K562 (cell line): ENCODE results near the gene EPHA10. TPM values are rescaled to one million over a fixed set of nuclear protein-coding genes. Genes with fewer than 3 reads are reported as not detected.
A peak's percentile ranks its signal among the peaks of the same experiment; 100 is the strongest.

Source experiments
- ATAC-seq: fragments of 200-7000 bp; cut with Tn5 transposase; 3 replicates; pipeline ENCODE4 v1.9.1; 2020; ENCODE audit warnings: moderate library complexity
- BruUV-seq: library from RNA; stranded (reverse); fragments of 400-500 nt; replicated peaks from 2 replicates; lab custom pipeline; 2021; lab: Mats Ljungman, UMichigan
- CTCF ChIA-PET: fragments of 300-600 bp; formaldehyde crosslinking; extraction: SDS; loops from one replicate; lab custom pipeline; 2021; ENCODE audit warnings: low intra/inter-chr PET ratio; lab: Yijun Ruan, JAX
- POLR2A ChIA-PET: fragments of 300-600, 350-650 bp; sonication (Branson Sonifier 250); formaldehyde crosslinking; extraction: SDS; loops from one replicate; lab custom pipeline; 2021; ENCODE audit warnings: antibody characterized with exemption, inconsistent platforms; lab: Yijun Ruan, JAX
- DNase-seq, 4 experiments: peaks; one replicate each; pipeline versions ENCODE4 v3.0.0 to v3.0.0-alpha.2; 2011 to 2018; ENCODE audit warnings: low spot score in 3 of 4, mixed read lengths in 3 of 4; ENCODE audit errors: extremely low read depth in 1 of 4
- FAIRE-seq: peaks from 2 replicates; lab custom pipeline; 2011; peaks lifted over from hg19 to GRCh38; lab: Jason Lieb, UNC
- H2AFZ ChIP-seq: 2 replicates; pipeline ENCODE4 v1.6.0; 2011; ENCODE audit warnings: low read depth, low read length, control low read depth, inconsistent platforms
- H3K27ac ChIP-seq: fragments of 200-600 bp; 3 replicates; pipeline ENCODE4 v1.8.0; 2011; ENCODE audit warnings: low read depth, mild to moderate bottlenecking, control low read depth, inconsistent platforms, low read length, moderate library complexity, mixed read lengths; ENCODE audit errors: extremely low read depth
- H3K27me3 ChIP-seq, 2 experiments: fragments of 300-600 bp in 1 of 2; 2 replicates in 1 of 2; 3 replicates in 1 of 2; pipeline versions ENCODE4 v1.6.0 to v1.8.0; 2011; ENCODE audit warnings: inconsistent platforms in 2 of 2, low read length in 2 of 2, mild to moderate bottlenecking in 1 of 2, mixed read lengths in 1 of 2, moderate library complexity in 1 of 2; ENCODE audit not compliant: control insufficient read depth in 2 of 2, insufficient read depth in 2 of 2
- H3K36me3 ChIP-seq: fragments of 300-600 bp; 3 replicates; pipeline ENCODE4 v1.8.0; 2011; ENCODE audit warnings: mild to moderate bottlenecking, low read length, inconsistent platforms; ENCODE audit not compliant: control insufficient read depth, insufficient read depth
- H3K4me1 ChIP-seq, 2 experiments: fragments of 200-600 bp in 1 of 2; replicated peaks in 1 of 2; 2 replicates in 1 of 2; 3 replicates in 1 of 2; pipeline versions ENCODE4 v1.5.1 to v1.8.0; 2011; ENCODE audit warnings: inconsistent platforms in 2 of 2, low read length in 2 of 2, mild to moderate bottlenecking in 1 of 2, mixed read lengths in 1 of 2, moderate library complexity in 1 of 2; ENCODE audit not compliant: control insufficient read depth in 2 of 2, insufficient read depth in 2 of 2
- H3K4me2 ChIP-seq: 2 replicates; pipeline ENCODE4 v1.6.1; 2011; ENCODE audit warnings: low read length, control low read depth, inconsistent platforms, mixed read lengths; ENCODE audit not compliant: insufficient read depth
- H3K4me3 ChIP-seq: fragments of 200-600 bp; sonication (generic), shearing (Covaris generic); 2 replicates; pipeline ENCODE4 v1.5.1; 2016; ENCODE audit warnings: control low read depth, inconsistent platforms
- H3K79me2 ChIP-seq: fragments of 200-600 bp; 3 replicates; pipeline ENCODE4 v1.8.0; 2011; ENCODE audit warnings: low read length, inconsistent platforms; ENCODE audit not compliant: control insufficient read depth, insufficient read depth
- H3K9ac ChIP-seq, 2 experiments: 2 replicates each; pipeline versions ENCODE4 v1.6.0 to v1.6.1; 2011; ENCODE audit warnings: low read depth in 2 of 2, low read length in 2 of 2, control low read depth in 1 of 2, inconsistent platforms in 1 of 2, mild to moderate bottlenecking in 1 of 2, mixed read lengths in 1 of 2; ENCODE audit not compliant: insufficient read depth in 1 of 2
- H3K9me1 ChIP-seq: one replicate; pipeline ENCODE4 v1.6.0; 2011; ENCODE audit warnings: inconsistent platforms, mild to moderate bottlenecking, low read length, moderate library complexity; ENCODE audit not compliant: control insufficient read depth, insufficient read depth
- H3K9me3 ChIP-seq: replicated peaks from 2 replicates; pipeline ENCODE4 v1.5.1; 2011; ENCODE audit warnings: low read depth, low read length, inconsistent platforms; ENCODE audit not compliant: control insufficient read depth, insufficient read depth
- H4K20me1 ChIP-seq: replicated peaks from 2 replicates; pipeline ENCODE4 v1.6.1; 2011; ENCODE audit warnings: low read length, inconsistent platforms, mixed read lengths; ENCODE audit not compliant: control insufficient read depth, insufficient read depth
- ATF2 ChIP-seq: sonication (generic); formaldehyde crosslinking; IDR thresholded peaks from 2 replicates; pipeline ENCODE4 v1.8.1; 2022; ENCODE audit warnings: missing genetic modification reagents
- CEBPG ChIP-seq, 3 experiments: fragments of 200-800 bp in 1 of 3; sonication (Bioruptor generic) in 1 of 3; sonication (generic) in 1 of 3; formaldehyde crosslinking in 1 of 3; IDR thresholded peaks in 2 of 3; conservative IDR thresholded peaks in 1 of 3; 2 replicates each; pipeline versions ENCODE4 v1.6.1 to v1.8.0; 2016 to 2022; ENCODE audit warnings: missing compliant biosample characterization in 2 of 3, missing genetic modification characterization in 2 of 3, mild to moderate bottlenecking in 1 of 3, missing genetic modification reagents in 1 of 3
- COPS2 ChIP-seq: fragments of 450-650 bp; conservative IDR thresholded peaks from 2 replicates; pipeline ENCODE4 v1.6.1; 2016; ENCODE audit warnings: mild to moderate bottlenecking, moderate library complexity
- ETV1 ChIP-seq: fragments of 450-650 bp; conservative IDR thresholded peaks from 2 replicates; pipeline ENCODE4 v1.6.1; 2016; ENCODE audit warnings: missing genetic modification characterization, control low read depth, low read depth, missing compliant biosample characterization
- FOXP4 ChIP-seq: sonication (generic); formaldehyde crosslinking; IDR thresholded peaks from 2 replicates; pipeline ENCODE4 v1.8.0; 2022; ENCODE audit warnings: mild to moderate bottlenecking, missing genetic modification reagents, borderline replicate concordance
- HIVEP1 ChIP-seq: fragments of 250-450 bp; sonication (Bioruptor Pico); IDR thresholded peaks from 2 replicates; pipeline ENCODE4 v1.4.0; 2020; ENCODE audit warnings: mild to moderate bottlenecking
- NRF1 ChIP-seq, 2 experiments: fragments of 450-650 bp; IDR thresholded peaks in 1 of 2; conservative IDR thresholded peaks in 1 of 2; 2 replicates each; pipeline ENCODE4 v1.6.1; 2014; ENCODE audit warnings: mild to moderate bottlenecking in 2 of 2
- SAFB ChIP-seq: fragments of 200-400 bp; formaldehyde crosslinking; IDR thresholded peaks from 2 replicates; pipeline ENCODE4 v1.6.1; 2017; ENCODE audit warnings: low read depth, low read length, borderline replicate concordance
- TFE3 ChIP-seq: fragments of 450-650 bp; formaldehyde crosslinking; IDR thresholded peaks from 2 replicates; pipeline ENCODE4 v1.4.0; 2020; ENCODE audit warnings: mild to moderate bottlenecking, mixed read lengths
- XRCC4 ChIP-seq: IDR thresholded peaks from one replicate; pipeline ENCODE4 v1.6.1; 2011; ENCODE audit not compliant: insufficient read depth, insufficient read length; ENCODE audit errors: extremely low read depth
- ZNF507 ChIP-seq: conservative IDR thresholded peaks from 2 replicates; pipeline ENCODE4 v1.6.1; 2017; ENCODE audit warnings: missing genetic modification characterization, missing compliant biosample characterization
- ZNF740 ChIP-seq, 3 experiments: fragments of 200-800 bp in 1 of 3; sonication (Bioruptor generic) in 1 of 3; sonication (generic) in 1 of 3; formaldehyde crosslinking in 1 of 3; IDR thresholded peaks; 2 replicates each; pipeline versions ENCODE4 v1.6.1 to v1.8.0; 2016 to 2022; ENCODE audit warnings: mild to moderate bottlenecking in 2 of 3, missing compliant biosample characterization in 2 of 3, missing genetic modification characterization in 2 of 3, missing genetic modification reagents in 1 of 3
- WGBS: fragments of 100-300 bp; shearing (Covaris generic); methylation state at CpG from one replicate; pipeline ENCODE4 v1.1.6; 2016; ENCODE audit warnings: low coverage, mixed read lengths; ENCODE audit not compliant: insufficient coverage; ENCODE audit errors: missing lambda C conversion rate; 5-methylcytosine and 5-hydroxymethylcytosine counted together
- in situ Hi-C: fragments of 300-500 bp; cut with MboI; formaldehyde crosslinking; loops from 4 replicates; pipeline ENCODE4 v1.15.0; 2018; ENCODE audit warnings: inconsistent platforms, mixed read lengths
- intact Hi-C: fragments of 100-400 bp; cut with micrococcal nuclease; formaldehyde crosslinking; loops from 2 replicates; pipeline ENCODE4 v1.14.2; 2022
- polyA plus RNA-seq, 8 experiments: library from polyadenylated mRNA; depleted of rRNA in 4 of 8; stranded (reverse) in 5 of 8; unstranded in 3 of 8; fragments of >200 nt; fragmentation: Nextera tagmentation in 2 of 8; fragmentation: Illumina TruSeq in 1 of 8; extraction: Ambion mirVana in 2 of 8; extraction: Trizol in 1 of 8; gene quantifications; 2 replicates each; pipeline versions ENCODE4 v1.2.1 to v1.2.3, GENCODE V29; 2011 to 2014; ENCODE audit warnings: inconsistent platforms in 1 of 8, missing spikeins in 1 of 8
- total RNA-seq, 7 experiments: library from RNA; depleted of rRNA in 6 of 7; stranded (reverse); fragments of >200 nt in 6 of 7; fragmentation: Illumina TruSeq in 2 of 7; extraction: Trizol in 2 of 7; gene quantifications; 2 replicates each; pipeline versions ENCODE4 v1.2.1 to v1.2.3, GENCODE V29; 2011 to 2021; ENCODE audit warnings: low replicate concordance in 1 of 7

EPHA10 gene
- total and polyA plus RNA-seq, 9 of the 15 experiments (the other 6 are each of a cell fraction or from before 2014, with no cell fraction given), result 0.03 TPM; not detected in 8

GRCh38 chr1:37761416-37762095 is 3.4 kb downstream of the EPHA10 start:
- no peak for FAIRE-seq
- no peak overlapping the region for H3K27ac ChIP-seq
- H3K9me1 ChIP-seq, result no peaks in the 10 kb centered on the region
- H3K9ac ChIP-seq, result no peak overlapping the region
- no peaks in the 10 kb centered on the region for H3K79me2 ChIP-seq
- H4K20me1 ChIP-seq, result peaks cover 11% of the 10 kb centered on the region
- H2AFZ ChIP-seq, result no peak overlapping the region
- ATAC-seq, result no peak
- WGBS, result 17% methylated on average over 55 of the region's 68 CpGs
- in situ Hi-C loops (no loop called here), intact Hi-C loops (loop anchor here (10.0 kb wide), 1 partner anchor 157 kb away; no protein-coding TSS in a partner anchor)
- ChIA-PET CTCF (no interaction called here), POLR2A (interaction anchor here (0.6 kb wide), 1 partner anchor 372 kb away, joined by 3 read pairs; no protein-coding TSS in a partner anchor)
- no peaks in the 10 kb centered on the region for H3K9me3 ChIP-seq
- TF ChIP-seq CEBPG (CRISPR knock-in tag; IDR thresholded peaks at IDR 0.05) (no peak), CEBPG (tag; conservative IDR thresholded peaks at IDR 0.05 in 1 of 2, IDR thresholded peaks at IDR 0.05 in 1 of 2) (no peak), ZNF507 (no peak), HIVEP1 (CRISPR knock-in tag) (no peak), TFE3 (CRISPR knock-in tag) (no peak), NRF1 (conservative IDR thresholded peaks at IDR 0.05 in 1 of 2, IDR thresholded peaks at IDR 0.05 in 1 of 2) (peak; percentile 35 to 38; a peak in 2 of 4 replicates), ZNF740 (CRISPR knock-in tag; IDR thresholded peaks at IDR 0.05) (no peak), ZNF740 (tag; IDR thresholded peaks at IDR 0.05) (no peak), COPS2 (no peak), ATF2 (CRISPR knock-in tag) (no peak), FOXP4 (CRISPR knock-in tag) (no peak), SAFB (peak; percentile 45; the same call in 1 of the 2 replicates), XRCC4 (no peak), ETV1 (tag) (no peak)
- BruUV-seq, result no TSS peak
- no peak overlapping the region for H3K4me2 ChIP-seq
- H3K36me3 ChIP-seq, result no peaks in the 10 kb centered on the region
- no peak for DNase-seq
- no peak overlapping the region for H3K4me3 ChIP-seq
- peaks cover 4 to 34% of the 10 kb centered on the region in 2 experiments; a peak in 3 of 5 replicates for H3K4me1 ChIP-seq
- H3K27me3 ChIP-seq, result peaks cover 31 to 39% of the 10 kb centered on the region in 2 experiments
